Esophagus squamous epithelium (tissue), 5 donors: Measurements from ENCODE around the gene RNU7-1. TPM values are rescaled to one million over a fixed set of nuclear protein-coding genes. Genes with fewer than 3 reads are reported as not detected.

Source experiments
- DNase-seq: peaks from one replicate; lab custom pipeline; 2025; lab: John Stamatoyannopoulos, UW
- H3K27ac ChIP-seq, 4 donors: fragments of 200-600 bp; sonication (generic); one replicate each; pipeline ENCODE4 v1.5.1; 2016 to 2019; ENCODE audit warnings: mild to moderate bottlenecking in 1 of 4
- H3K27me3 ChIP-seq, 4 donors: fragments of 200-600 bp; sonication (generic); 1 replicate in 3 of 4; 2 replicates in 1 of 4; pipeline versions ENCODE4 v1.5.1 to v1.6.0; 2017 to 2021; ENCODE audit warnings: antibody characterized with exemption in 1 of 4
- H3K36me3 ChIP-seq, 3 donors: fragments of 200-600 bp; sonication (generic); one replicate each; pipeline ENCODE4 v1.5.1; 2016 to 2019
- H3K4me1 ChIP-seq, 3 donors: fragments of 200-600 bp; sonication (generic); one replicate each; pipeline ENCODE4 v1.5.1; 2017 to 2019
- H3K4me3 ChIP-seq, 4 donors: fragments of 200-600 bp; sonication (generic); 1 replicate in 3 of 4; 2 replicates in 1 of 4; pipeline ENCODE4 v1.5.1; 2016 to 2019; ENCODE audit warnings: mild to moderate bottlenecking in 2 of 4, moderate library complexity in 1 of 4
- H3K9me3 ChIP-seq, 3 donors: fragments of 200-600 bp; sonication (generic); one replicate each; pipeline ENCODE4 v1.5.1; 2016 to 2019
- POLR2A ChIP-seq, 4 donors: fragments of 450-650 bp; IDR thresholded peaks; one replicate each; pipeline ENCODE4 v1.6.1; 2017; ENCODE audit warnings: antibody characterized with exemption in 4 of 4, mild to moderate bottlenecking in 4 of 4, moderate library complexity in 3 of 4
- WGBS, 2 donors: methylation state at CpG; one replicate each; pipeline ENCODE4 v1.1.5; 2018; 5-methylcytosine and 5-hydroxymethylcytosine counted together
- intact Hi-C: fragments of 100-400 bp; cut with DNase I; formaldehyde crosslinking; loops from one replicate; pipeline ENCODE4 v1.15.0; 2022
- total RNA-seq, 4 donors: library from RNA; depleted of rRNA; stranded (reverse); fragments of >200 nt; gene quantifications; one replicate each; pipeline ENCODE4 v1.1.0, GENCODE V29; 2016
- TF ChIP-seq, protein P1 (sequence below), 6 experiments: fragments of 450-650 bp in 4 of 6; fragments of 200-600 bp in 2 of 6; sonication (generic) in 2 of 6; IDR thresholded peaks; one replicate each; pipeline ENCODE4 v1.5.1; 2016 to 2019; ENCODE audit warnings: antibody characterized with exemption in 6 of 6, mild to moderate bottlenecking in 4 of 6, moderate library complexity in 4 of 6
- donor health status: DM: yes; HTN: yes; CAD: no.

Gene RNU7-1
- total RNA-seq, 4 donors from 2014 or later = not detected

DNA sequence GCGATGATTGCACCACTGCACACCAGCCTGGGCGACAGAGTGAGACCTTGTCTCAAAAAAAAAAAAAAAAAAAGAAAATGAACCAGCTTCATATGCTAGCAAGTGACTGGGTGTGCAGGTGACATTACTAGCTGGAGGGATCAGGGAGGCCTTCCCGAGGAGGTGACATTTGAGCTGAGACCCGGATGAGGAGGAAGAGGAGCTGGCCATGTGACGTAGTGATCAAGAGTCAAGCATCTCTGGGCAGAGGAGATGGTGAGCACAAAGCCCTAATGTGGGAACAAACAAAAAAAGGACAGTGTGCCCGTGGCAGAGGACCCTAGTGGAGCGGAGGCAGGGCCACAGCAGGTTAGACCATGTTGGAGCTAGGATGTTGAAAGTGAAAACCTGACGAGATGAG, 4.0 kb downstream of the RNU7-1 start:
- Histone ChIP-seq H3K4me3 (no peak overlapping the region), H3K36me3 (peaks cover 0 to 14% (median 0%) of the 10 kb centered on the region in 3 donors), H3K9me3 (no peaks in the 10 kb centered on the region), H3K4me1 (peaks cover 25 to 74% (median 37%) of the 10 kb centered on the region in 3 donors), H3K27ac (no peak overlapping the region), H3K27me3 (no peaks in the 10 kb centered on the region)
- intact Hi-C loops = no loop called here
- 80 to 82% methylated on average over 8 of the region's 8 CpGs for WGBS, 2 donors
- TF ChIP-seq POLR2A (IDR thresholded peaks at IDR 0.05) = no peak
- TF ChIP-seq, protein P1, sequence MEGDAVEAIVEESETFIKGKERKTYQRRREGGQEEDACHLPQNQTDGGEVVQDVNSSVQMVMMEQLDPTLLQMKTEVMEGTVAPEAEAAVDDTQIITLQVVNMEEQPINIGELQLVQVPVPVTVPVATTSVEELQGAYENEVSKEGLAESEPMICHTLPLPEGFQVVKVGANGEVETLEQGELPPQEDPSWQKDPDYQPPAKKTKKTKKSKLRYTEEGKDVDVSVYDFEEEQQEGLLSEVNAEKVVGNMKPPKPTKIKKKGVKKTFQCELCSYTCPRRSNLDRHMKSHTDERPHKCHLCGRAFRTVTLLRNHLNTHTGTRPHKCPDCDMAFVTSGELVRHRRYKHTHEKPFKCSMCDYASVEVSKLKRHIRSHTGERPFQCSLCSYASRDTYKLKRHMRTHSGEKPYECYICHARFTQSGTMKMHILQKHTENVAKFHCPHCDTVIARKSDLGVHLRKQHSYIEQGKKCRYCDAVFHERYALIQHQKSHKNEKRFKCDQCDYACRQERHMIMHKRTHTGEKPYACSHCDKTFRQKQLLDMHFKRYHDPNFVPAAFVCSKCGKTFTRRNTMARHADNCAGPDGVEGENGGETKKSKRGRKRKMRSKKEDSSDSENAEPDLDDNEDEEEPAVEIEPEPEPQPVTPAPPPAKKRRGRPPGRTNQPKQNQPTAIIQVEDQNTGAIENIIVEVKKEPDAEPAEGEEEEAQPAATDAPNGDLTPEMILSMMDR (IDR thresholded peaks at IDR 0.05) = no peak
- DNase-seq = no peak

DNA sequence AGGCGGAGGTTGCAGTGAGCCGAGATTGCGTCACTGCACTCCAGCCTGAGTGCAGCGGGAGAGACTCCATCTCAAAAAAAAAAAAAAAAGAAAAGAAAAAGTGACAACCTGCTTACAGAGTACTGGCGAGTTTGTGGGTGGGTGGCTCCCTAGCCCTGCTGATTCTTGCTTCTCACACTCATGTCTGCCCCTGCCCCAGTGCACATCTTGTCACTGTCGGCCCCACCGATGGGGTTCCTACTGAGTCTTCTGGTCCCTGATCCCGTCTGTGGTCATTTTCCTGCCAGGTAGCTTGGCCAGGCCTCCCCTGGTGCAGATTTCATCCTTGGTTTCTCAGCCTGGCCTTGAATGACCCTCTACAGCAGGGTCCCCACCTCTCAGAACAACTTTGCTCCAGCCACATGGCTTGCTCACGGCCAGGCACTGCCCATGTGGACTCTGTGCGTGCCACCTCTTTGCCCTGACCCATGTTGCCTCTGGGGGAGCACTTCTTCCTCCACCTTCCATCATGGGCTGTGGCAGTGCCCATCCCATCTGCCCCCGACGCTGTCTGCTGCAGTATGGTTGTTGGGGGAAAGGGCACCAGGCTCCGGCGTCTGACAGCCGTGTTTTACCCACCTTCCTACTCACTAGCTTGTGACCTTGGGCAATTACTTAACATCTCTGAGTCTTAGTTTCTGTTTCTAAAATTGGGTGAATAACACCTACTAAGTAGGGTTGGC, 5.4 kb downstream of the RNU7-1 start:
- no peak for TF ChIP-seq POLR2A (IDR thresholded peaks at IDR 0.05)
- TF ChIP-seq, protein P1 (IDR thresholded peaks at IDR 0.05) = no peak
- no peaks in the 10 kb centered on the region for H3K9me3 ChIP-seq
- intact Hi-C loops = no loop called here
- H3K4me1 ChIP-seq = peaks cover 15 to 66% (median 30%) of the 10 kb centered on the region in 3 donors
- peak overlapping the region in 3 of 4 donors; percentile 51 to 76 (median 62) for H3K27ac ChIP-seq
- H3K36me3 ChIP-seq = peaks cover 0 to 14% (median 0%) of the 10 kb centered on the region in 3 donors
- no peak for DNase-seq
- no peaks in the 10 kb centered on the region for H3K27me3 ChIP-seq
- peak overlapping the region in 1 of 4 donors; percentile 29 for H3K4me3 ChIP-seq
- WGBS, 2 donors = 65 to 77% methylated on average over 15 of the region's 15 CpGs

DNA sequence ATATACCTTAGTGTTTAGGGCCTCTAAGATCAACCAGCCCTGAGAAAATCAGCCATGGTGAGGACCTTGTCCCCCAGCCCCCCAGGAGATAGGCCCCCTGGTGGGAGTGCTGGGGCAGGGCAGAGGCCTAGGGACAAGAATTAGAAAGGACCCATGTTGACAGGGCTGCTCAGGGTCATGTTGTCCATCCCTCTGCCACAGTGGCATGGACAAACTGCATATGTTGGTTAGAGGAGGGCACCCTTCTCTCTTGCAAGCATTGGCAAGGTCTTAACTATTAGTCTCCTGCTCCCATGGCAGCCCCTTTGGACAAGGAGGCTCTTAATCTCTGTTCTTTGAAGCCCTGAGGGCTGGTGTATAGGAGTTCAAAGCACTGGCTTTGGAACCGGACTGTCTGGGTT, 6.8 kb downstream of the RNU7-1 start:
- intact Hi-C loops = no loop called here
- no peak for DNase-seq
- H3K4me3 ChIP-seq = peak overlapping the region in 1 of 4 donors; percentile 61
- no peaks in the 10 kb centered on the region for H3K9me3 ChIP-seq
- WGBS, 2 donors = 40% methylated on average over 1 of the region's 1 CpG; no CpG with 5 or more reads in 1 of the 2 donors
- no peaks in the 10 kb centered on the region for H3K27me3 ChIP-seq
- peaks cover 0 to 19% (median 0%) of the 10 kb centered on the region in 3 donors for H3K36me3 ChIP-seq
- no peak for TF ChIP-seq POLR2A (IDR thresholded peaks at IDR 0.05)
- TF ChIP-seq, protein P1 (IDR thresholded peaks at IDR 0.05) = peak in 3 of 6 experiments; percentile 6 to 20 (median 14)
- peaks cover 15 to 66% (median 24%) of the 10 kb centered on the region in 3 donors for H3K4me1 ChIP-seq
- H3K27ac ChIP-seq = peak overlapping the region; percentile 34 to 88 (median 76)

DNA sequence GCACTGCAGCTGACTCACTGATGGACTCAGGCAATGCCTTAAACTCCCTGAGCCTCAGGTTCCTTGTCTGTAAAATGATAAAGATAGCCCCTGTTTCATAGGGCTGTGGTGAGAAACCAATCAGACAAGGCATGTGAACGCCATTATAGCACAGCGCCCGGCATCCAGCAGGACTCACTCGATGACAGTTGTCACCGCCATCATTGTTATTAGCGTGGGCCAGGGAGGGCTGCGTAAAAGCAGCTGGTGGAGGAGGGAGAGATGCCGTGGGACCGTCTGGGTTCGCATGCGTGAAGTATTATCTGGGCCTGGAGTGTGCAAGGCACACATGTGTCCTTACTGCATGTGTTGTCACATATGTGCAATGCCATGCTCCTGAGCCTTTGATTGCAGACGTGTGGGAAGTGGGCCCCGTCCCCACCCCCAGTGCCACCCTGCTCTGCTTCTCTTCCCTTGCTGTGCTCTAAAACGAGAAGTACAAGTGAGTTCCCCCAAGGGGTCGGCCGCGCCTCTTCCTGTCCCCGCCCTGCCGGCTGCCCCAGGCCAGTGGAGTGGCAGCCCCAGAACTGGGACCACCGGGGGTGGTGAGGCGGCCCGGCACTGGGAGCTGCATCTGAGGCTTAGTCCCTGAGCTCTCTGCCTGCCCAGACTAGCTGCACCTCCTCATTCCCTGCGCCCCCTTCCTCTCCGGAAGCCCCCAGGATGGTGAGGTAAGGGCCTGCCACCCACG, 7.4 kb downstream of the RNU7-1 start, which contains the start of gene PTPN6:
PTPN6 (plus strand) TSS at position 546 of the 730 bp plus-strand sequence; CDS start at position 703, 157 bp downstream.
- H3K4me1 ChIP-seq = peaks cover 9 to 66% (median 19%) of the 10 kb centered on the region in 3 donors

More for the DNA sequence above, 7.4 kb downstream of the RNU7-1 start, which contains the start of gene PTPN6:
- Histone ChIP-seq H3K36me3 (peaks cover 0 to 19% (median 0%) of the 10 kb centered on the region in 3 donors), H3K27me3 (no peaks in the 10 kb centered on the region), H3K9me3 (no peaks in the 10 kb centered on the region), H3K4me3 (peak within 1 kb of the TSS; percentile 19 to 61 (median 42)), H3K27ac (peak within 1 kb of the TSS; percentile 61 to 88 (median 76))
- 79 to 81% methylated on average over 9 to 10 of the region's 25 CpGs for WGBS, 2 donors
- intact Hi-C loops = no loop called here
- TF ChIP-seq, protein P1 (IDR thresholded peaks at IDR 0.05) = no peak
- TF ChIP-seq POLR2A (IDR thresholded peaks at IDR 0.05) = peak in 2 of 4 donors; percentile 47 to 50
- DNase-seq = no peak
